GM19238 (cell line): ENCODE data around the gene MBD3L4.
"Not testable (repeated sequence)": the region's sequence is repeated elsewhere in the genome, so short reads cannot be mapped to it uniquely, and the experiment has no call there.

Experiments used
- DNase-seq: peaks from one replicate; pipeline ENCODE4 v3.0.0; 2011; ENCODE audit warnings: low spot score; ENCODE audit not compliant: insufficient read length

The MBD3L4 gene

GRCh38 chr19:7051421-7051820 is 11.4 kb upstream of the MBD3L4 start:
- DNase-seq, result not testable (repeated sequence)

- not testable (repeated sequence) for DNase-seq
Observed at GRCh38 chr19:7049021-7049420, 9.0 kb upstream of the MBD3L4 start, which contains the start of gene MBD3L2. TSS of gene MBD3L2 (plus strand) at chr19:7049321. CDS start at chr19:7049374, 53 bp downstream.

- not testable (repeated sequence) for DNase-seq
Observed at GRCh38 chr19:7041563-7041962, 1.6 kb upstream of the MBD3L4 start.

- DNase-seq, result not testable (repeated sequence)
Observed at GRCh38 chr19:7030278-7030677, 9.7 kb downstream of the MBD3L4 start, which contains the start of gene MBD3L5. TSS of gene MBD3L5 (plus strand) at chr19:7030578. CDS start at chr19:7030612, 34 bp downstream.

- not testable (repeated sequence) for DNase-seq
Observed at GRCh38 chr19:7028790-7029189, 11.2 kb downstream of the MBD3L4 start.

GRCh38 chr19:7021331-7021730 is 18.6 kb downstream of the MBD3L4 start, which contains the start of gene MBD3L2B:
TSS of gene MBD3L2B (minus strand) at chr19:7021431. CDS start at chr19:7021397, 34 bp downstream.
- not testable (repeated sequence) for DNase-seq

- DNase-seq, result no peak
Observed at GRCh38 chr19:7018828-7019227, 21.2 kb downstream of the MBD3L4 start.

GRCh38 chr19:7013678-7014077 is 26.3 kb downstream of the MBD3L4 start:
- no peak for DNase-seq

GRCh38 chr19:7010722-7011593 is 29.0 kb downstream of the MBD3L4 start:
- no peak for DNase-seq

GRCh38 chr19:7007859-7008258 is 32.1 kb downstream of the MBD3L4 start:
- DNase-seq, result no peak

- no peak for DNase-seq
Observed at GRCh38 chr19:7006135-7006704, 33.8 kb downstream of the MBD3L4 start.

- no peak for DNase-seq
Observed at GRCh38 chr19:7004313-7004931, 35.6 kb downstream of the MBD3L4 start.

- DNase-seq, result no peak
Observed at GRCh38 chr19:7000816-7001215, 39.2 kb downstream of the MBD3L4 start.

GRCh38 chr19:7000333-7000732 is 39.6 kb downstream of the MBD3L4 start:
- no peak for DNase-seq

GRCh38 chr19:6999933-7000332 is 40.0 kb downstream of the MBD3L4 start:
- DNase-seq, result no peak

GRCh38 chr19:6997679-6998445 is 42.1 kb downstream of the MBD3L4 start:
- no peak for DNase-seq

- no peak for DNase-seq
Observed at GRCh38 chr19:6996810-6997209, 43.2 kb downstream of the MBD3L4 start.

- no peak for DNase-seq
Observed at GRCh38 chr19:6995054-6995453, 44.9 kb downstream of the MBD3L4 start.

- DNase-seq, result no peak
Observed at GRCh38 chr19:6988257-6988656, 51.7 kb downstream of the MBD3L4 start.

- DNase-seq, result no peak
Observed at GRCh38 chr19:6987850-6988249, 52.1 kb downstream of the MBD3L4 start.
